MM.1S (cell line): Measurements from ENCODE around the gene LEAP2.

ENCODE experiments used
- EZH2 ChIP-seq: fragments of 300-600 bp; sonication (generic); optimal IDR thresholded peaks from 2 replicates; pipeline ENCODE3; 2017; ENCODE audit warnings: low read depth, mild to moderate bottlenecking, antibody characterized with exemption, low read length, mixed read lengths
- EZH2phosphoT487 ChIP-seq: fragments of 300-600 bp; sonication (generic); IDR thresholded peaks from 2 replicates; pipeline ENCODE4 v1.6.1; 2018; ENCODE audit warnings: antibody characterized with exemption, low read length
- TF ChIP-seq, protein P1 (sequence below): fragments of 300-600 bp; sonication (generic); IDR thresholded peaks from 2 replicates; pipeline ENCODE4 v1.5.1; 2016; ENCODE audit warnings: antibody characterized with exemption, low read length, mixed read lengths

DNA sequence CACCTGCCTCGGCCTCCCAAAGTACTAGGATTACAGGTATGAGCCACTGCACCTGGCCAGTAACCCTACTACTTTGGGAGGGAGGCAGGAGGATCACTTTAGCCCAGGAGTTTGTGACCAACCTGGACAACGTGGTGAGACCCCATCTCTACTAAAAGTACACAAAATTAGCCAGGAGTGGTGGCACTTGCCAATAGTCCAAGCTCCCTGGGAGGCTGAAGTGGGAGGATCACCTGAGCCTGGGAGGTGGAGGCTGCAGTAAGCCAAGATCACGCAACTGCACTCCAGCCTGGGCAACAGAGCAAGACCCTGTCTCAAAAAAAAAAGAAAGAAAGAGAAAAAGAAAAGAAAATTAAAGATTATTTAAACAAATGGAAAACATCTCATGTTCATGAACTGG is 17.5 kb upstream of the LEAP2 start:
- TF ChIP-seq, protein P1, sequence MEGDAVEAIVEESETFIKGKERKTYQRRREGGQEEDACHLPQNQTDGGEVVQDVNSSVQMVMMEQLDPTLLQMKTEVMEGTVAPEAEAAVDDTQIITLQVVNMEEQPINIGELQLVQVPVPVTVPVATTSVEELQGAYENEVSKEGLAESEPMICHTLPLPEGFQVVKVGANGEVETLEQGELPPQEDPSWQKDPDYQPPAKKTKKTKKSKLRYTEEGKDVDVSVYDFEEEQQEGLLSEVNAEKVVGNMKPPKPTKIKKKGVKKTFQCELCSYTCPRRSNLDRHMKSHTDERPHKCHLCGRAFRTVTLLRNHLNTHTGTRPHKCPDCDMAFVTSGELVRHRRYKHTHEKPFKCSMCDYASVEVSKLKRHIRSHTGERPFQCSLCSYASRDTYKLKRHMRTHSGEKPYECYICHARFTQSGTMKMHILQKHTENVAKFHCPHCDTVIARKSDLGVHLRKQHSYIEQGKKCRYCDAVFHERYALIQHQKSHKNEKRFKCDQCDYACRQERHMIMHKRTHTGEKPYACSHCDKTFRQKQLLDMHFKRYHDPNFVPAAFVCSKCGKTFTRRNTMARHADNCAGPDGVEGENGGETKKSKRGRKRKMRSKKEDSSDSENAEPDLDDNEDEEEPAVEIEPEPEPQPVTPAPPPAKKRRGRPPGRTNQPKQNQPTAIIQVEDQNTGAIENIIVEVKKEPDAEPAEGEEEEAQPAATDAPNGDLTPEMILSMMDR: no peak
- TF ChIP-seq EZH2phosphoT487 (no peak), EZH2 (no peak)
